ENCODE data around the gene NR6A1.

Gene NR6A1

GRCh38 chr9:124652203-124652602, 118.9 kb downstream of the NR6A1 start:
- H3K27ac ChIP-seq (replicated peaks) = no peak overlapping the region
- H3K27me3 ChIP-seq (ENCODE audit: insufficient read depth, poor library complexity, severe bottlenecking) = no peaks in the 10 kb centered on the region
- no peak for DNase-seq (ENCODE audit: low read depth in 1 of 2, low spot score in 1 of 2)
- TF ChIP-seq GABPA (IDR thresholded peaks at IDR 0.05; ENCODE audit: low read depth) (no peak), REST (IDR thresholded peaks at IDR 0.05; ENCODE audit: insufficient replicate concordance, low read depth) (no peak), CTCF (IDR thresholded peaks at IDR 0.05; ENCODE audit: insufficient read depth, low read length) (no peak), SPI1 (IDR thresholded peaks at IDR 0.05; ENCODE audit: borderline replicate concordance, low read depth) (no peak), POLR2AphosphoS5 (IDR thresholded peaks at IDR 0.05; ENCODE audit: low read depth) (no peak)
- no peak overlapping the region for H3K4me3 ChIP-seq (replicated peaks; ENCODE audit: insufficient read depth, low read length)

- DNase-seq (ENCODE audit: low read depth in 1 of 2, low spot score in 1 of 2) = no peak
- TF ChIP-seq SPI1 (IDR thresholded peaks at IDR 0.05; ENCODE audit: borderline replicate concordance, low read depth) (no peak), CTCF (IDR thresholded peaks at IDR 0.05; ENCODE audit: insufficient read depth, low read length) (no peak), POLR2AphosphoS5 (IDR thresholded peaks at IDR 0.05; ENCODE audit: low read depth) (no peak), REST (IDR thresholded peaks at IDR 0.05; ENCODE audit: insufficient replicate concordance, low read depth) (no peak), GABPA (IDR thresholded peaks at IDR 0.05; ENCODE audit: low read depth) (no peak)
Observed at GRCh38 chr9:124645274-124645673, 125.8 kb downstream of the NR6A1 start.

GRCh38 chr9:124639637-124640036, 131.5 kb downstream of the NR6A1 start:
- DNase-seq (ENCODE audit: low read depth in 1 of 2, low spot score in 1 of 2) = no peak
- TF ChIP-seq POLR2AphosphoS5 (IDR thresholded peaks at IDR 0.05; ENCODE audit: low read depth) = no peak
- TF ChIP-seq SPI1 (IDR thresholded peaks at IDR 0.05; ENCODE audit: borderline replicate concordance, low read depth) = no peak
- TF ChIP-seq CTCF (IDR thresholded peaks at IDR 0.05; ENCODE audit: insufficient read depth, low read length) = no peak
- TF ChIP-seq REST (IDR thresholded peaks at IDR 0.05; ENCODE audit: insufficient replicate concordance, low read depth) = no peak
- TF ChIP-seq GABPA (IDR thresholded peaks at IDR 0.05; ENCODE audit: low read depth) = no peak
- Histone ChIP-seq H3K27me3 (ENCODE audit: insufficient read depth, poor library complexity, severe bottlenecking) (no peaks in the 10 kb centered on the region), H3K27ac (replicated peaks) (no peak overlapping the region), H3K4me3 (replicated peaks; ENCODE audit: insufficient read depth, low read length) (no peak overlapping the region)

More at GRCh38 chr9:124645274-124645673, 125.8 kb downstream of the NR6A1 start:
- Histone ChIP-seq H3K27me3 (ENCODE audit: insufficient read depth, poor library complexity, severe bottlenecking) (no peaks in the 10 kb centered on the region), H3K27ac (replicated peaks) (no peak overlapping the region), H3K4me3 (replicated peaks; ENCODE audit: insufficient read depth, low read length) (no peak overlapping the region)

All from HL-60 (cell line).